ENCODE measurements around the gene CXCL6.
A peak's percentile ranks its signal among the peaks of the same experiment; 100 is the strongest.

CXCL6 gene

DNA sequence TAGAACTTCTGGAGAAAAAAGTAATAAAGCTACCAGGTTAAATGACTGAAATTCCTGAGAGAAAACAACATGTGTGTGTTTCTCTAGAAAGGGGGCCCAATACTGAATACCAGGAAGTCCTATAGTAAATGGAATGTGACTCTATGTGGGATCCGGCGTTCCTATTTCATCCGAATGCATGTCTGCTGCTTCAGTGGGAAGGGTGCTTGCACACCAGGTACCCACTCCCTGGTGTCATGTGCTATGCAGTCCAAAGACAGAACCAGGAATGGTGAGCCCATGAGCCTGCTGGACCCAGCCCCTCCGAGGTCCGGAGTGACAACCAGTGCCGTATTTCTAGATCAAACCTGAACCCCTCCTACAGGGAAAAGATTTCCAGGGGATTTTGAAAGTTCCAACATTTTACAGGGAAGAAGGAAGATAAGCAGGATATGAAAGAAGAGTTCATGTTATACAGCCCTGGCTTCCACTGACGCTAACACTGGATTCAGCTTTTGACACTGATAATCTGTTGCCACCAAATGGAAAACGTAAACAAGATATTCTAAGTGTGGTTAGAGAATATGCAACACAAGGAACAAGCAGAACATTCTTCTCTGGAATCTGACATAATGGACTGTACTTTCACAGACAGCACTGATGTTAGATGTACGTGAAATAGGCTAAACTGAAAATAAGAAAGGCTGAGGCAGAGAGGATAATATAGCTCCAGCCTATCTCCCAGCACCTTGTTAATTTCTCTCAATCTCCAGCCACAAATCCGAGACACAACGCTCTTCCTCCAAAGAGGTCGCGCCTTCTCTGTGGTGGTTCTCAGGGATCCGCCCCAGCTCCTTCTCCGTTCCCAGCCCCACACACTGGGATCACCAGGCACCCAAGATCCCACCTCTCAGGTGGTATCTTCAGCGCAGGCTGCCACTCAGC, 32.0 kb downstream of the CXCL6 start:
- DNase-seq (ENCODE audit: low read depth): no peak

DNA sequence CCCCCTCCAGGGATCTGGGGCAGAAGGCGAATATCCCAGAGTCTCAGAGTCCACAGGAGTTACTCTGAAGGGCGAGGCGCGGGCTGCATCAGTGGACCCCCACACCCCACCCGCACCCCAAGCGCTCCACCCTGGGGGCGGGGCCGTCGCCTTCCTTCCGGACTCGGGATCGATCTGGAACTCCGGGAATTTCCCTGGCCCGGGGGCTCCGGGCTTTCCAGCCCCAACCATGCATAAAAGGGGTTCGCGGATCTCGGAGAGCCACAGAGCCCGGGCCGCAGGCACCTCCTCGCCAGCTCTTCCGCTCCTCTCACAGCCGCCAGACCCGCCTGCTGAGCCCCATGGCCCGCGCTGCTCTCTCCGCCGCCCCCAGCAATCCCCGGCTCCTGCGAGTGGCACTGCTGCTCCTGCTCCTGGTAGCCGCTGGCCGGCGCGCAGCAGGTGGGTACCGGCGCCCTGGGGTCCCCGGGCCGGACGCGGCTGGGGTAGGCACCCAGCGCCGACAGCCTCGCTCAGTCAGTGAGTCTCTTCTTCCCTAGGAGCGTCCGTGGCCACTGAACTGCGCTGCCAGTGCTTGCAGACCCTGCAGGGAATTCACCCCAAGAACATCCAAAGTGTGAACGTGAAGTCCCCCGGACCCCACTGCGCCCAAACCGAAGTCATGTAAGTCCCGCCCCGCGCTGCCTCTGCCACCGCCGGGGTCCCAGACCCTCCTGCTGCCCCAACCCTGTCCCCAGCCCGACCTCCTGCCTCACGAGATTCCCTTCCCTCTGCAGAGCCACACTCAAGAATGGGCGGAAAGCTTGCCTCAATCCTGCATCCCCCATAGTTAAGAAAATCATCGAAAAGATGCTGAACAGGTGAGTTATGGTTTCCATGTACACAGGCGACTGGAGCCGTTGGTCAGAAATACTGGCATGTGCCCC, 32.9 kb downstream of the CXCL6 start, which contains the start of gene CXCL1:
Gene CXCL1 (plus strand): TSS at position 264 of the 926 bp plus-strand sequence. CDS start 78 bp downstream, at position 342.
- no peak for DNase-seq (ENCODE audit: low read depth)

DNA sequence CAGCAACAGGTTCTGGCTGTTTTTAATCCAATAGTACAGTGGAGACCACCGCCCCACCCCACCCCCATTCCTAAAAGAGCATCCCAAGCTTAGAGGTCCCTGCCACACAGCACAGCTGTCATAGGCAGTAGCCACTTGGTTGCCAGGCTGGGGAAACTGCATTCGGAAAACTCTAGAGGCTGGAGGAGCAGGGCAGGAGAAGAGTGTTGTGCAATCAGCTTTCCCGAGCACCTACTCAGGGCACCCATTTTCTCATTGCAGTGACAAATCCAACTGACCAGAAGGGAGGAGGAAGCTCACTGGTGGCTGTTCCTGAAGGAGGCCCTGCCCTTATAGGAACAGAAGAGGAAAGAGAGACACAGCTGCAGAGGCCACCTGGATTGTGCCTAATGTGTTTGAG, 33.8 kb downstream of the CXCL6 start:
- DNase-seq (ENCODE audit: low read depth): no peak

DNA sequence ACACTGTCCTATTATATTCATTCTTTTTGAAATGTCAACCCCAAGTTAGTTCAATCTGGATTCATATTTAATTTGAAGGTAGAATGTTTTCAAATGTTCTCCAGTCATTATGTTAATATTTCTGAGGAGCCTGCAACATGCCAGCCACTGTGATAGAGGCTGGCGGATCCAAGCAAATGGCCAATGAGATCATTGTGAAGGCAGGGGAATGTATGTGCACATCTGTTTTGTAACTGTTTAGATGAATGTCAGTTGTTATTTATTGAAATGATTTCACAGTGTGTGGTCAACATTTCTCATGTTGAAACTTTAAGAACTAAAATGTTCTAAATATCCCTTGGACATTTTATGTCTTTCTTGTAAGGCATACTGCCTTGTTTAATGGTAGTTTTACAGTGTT, 34.3 kb downstream of the CXCL6 start:
- no peak for DNase-seq (ENCODE audit: low read depth)

DNA sequence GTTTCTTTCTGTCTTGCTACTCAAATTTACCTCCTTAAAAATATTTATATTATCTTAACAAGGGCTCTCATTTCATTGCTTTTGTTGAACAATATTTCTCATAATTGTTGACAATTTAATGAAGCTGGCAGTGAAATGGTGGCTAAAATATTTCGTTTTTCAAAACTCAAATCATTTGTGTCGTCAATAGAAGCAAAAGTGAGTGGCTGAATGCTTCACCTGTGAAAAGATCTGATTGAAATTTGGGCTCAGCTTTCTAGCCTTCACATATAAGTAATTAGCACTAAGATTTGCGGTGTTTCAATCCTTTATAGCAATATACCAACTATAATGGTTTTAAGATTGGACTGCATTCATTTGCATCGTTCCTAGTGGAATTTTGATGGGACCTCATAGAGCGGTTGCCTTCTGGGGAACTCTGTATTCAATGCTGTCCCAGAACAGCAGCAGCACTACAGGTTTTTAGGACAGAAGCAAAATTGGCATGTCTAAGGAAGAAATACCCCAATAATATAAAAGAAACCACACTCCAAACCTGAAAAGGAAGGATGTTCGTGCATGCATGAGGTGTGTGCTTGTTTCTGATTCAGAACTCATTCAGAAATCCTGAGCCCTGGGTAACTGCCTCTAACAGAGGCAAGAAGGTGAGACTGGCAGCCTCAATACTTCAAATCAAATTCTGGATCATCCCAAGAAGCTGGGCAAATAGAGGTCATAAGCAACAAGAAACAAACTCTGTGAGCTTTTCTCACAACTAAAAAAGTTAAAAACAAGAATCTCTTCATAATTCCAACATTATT, 35.2 kb downstream of the CXCL6 start:
- DNase-seq (ENCODE audit: low read depth): no peak

DNA sequence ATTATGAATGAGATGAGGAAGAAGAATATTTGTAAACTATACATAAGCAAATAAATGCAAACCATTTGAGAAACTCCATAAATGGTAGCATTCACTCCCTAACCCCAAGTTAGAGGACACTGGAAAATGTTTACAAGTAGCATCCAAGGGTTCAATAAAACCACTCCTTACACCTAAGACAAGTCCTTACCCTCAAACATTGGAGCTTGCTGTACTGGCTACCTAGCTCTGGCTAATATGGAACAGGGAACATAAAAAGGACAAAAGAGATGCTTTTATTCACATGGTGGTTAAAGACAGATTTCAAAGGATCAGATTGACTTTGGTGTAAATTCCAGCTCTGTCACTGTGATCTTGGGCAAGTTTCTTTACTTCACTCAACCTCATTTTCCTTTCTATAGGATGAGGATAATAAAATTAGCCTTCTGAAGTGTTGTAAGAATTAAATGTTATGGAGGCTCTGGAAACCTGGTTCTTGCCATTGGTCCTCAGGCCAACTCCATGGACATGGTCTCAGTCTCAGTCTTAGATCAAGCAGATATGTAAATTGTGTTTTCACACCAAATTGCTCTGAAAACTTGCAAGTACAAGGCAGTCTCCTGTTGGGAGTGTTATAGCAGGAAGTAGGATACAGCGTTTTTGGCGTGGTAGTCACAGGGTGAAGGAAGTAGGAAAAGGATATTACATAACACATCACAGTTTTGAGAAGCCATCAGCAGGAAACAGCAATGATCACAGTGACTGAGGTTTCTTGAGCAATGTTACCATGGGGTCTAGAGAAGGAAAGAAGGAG, 36.0 kb downstream of the CXCL6 start:
- DNase-seq (ENCODE audit: low read depth): no peak

DNA sequence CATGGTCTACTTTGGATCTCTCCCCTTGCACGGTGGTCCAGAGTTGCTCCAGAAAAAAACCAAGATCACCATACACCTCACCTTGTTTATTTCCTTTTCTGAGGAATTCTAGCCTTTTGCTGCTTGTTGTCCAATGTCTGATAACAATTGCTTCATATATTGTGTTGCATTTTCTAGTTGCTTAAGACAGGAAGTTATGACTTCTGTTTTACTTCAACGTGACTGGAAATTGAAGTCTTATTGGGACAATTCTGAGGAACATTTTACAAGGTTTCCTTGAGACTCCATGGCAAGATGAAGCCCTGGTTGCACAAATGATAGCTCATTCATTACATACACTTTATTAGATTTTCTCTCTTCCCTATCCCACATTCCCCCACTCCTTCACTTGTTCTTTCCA, 37.9 kb downstream of the CXCL6 start:
- DNase-seq (ENCODE audit: low read depth): no peak

DNA sequence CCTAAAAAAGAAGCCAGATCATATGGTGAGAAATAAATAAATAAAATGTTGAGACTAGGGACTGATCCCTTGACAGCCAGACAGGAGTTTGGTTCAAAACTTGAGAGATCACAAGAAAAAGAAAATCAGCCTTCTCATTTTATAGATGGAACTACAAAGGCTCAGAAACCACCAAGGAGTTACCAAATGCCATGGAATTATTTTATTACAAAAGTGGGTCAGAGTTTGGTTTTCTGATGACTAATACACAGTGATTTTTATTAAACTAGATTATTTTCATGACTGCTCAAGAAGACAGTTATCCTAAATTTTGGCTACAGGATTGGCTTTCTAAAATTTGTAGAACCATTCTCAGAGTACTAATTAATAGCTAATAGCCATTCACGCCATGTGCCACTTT, 38.9 kb downstream of the CXCL6 start:
- no peak for DNase-seq (ENCODE audit: low read depth)

DNA sequence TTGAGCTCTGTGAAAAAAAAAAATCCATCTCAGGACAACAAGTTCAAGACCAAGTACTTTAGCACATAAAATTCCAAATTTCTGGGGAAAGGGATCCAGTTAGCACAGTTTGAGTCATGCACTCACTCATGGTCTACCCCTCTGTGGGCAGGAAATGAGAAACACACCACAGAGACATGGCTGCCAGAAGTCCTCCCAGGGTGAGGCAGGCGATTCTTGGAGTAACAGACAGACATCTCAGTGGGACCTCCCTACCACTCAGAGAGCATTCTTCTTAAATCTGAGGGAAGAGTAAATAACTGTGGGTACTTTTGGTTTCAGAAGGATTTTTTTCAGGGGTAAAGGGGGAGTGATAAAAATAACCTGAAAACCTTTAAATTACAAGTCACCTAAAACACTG, 46.8 kb downstream of the CXCL6 start:
- DNase-seq (ENCODE audit: low read depth): peak; percentile 67

DNA sequence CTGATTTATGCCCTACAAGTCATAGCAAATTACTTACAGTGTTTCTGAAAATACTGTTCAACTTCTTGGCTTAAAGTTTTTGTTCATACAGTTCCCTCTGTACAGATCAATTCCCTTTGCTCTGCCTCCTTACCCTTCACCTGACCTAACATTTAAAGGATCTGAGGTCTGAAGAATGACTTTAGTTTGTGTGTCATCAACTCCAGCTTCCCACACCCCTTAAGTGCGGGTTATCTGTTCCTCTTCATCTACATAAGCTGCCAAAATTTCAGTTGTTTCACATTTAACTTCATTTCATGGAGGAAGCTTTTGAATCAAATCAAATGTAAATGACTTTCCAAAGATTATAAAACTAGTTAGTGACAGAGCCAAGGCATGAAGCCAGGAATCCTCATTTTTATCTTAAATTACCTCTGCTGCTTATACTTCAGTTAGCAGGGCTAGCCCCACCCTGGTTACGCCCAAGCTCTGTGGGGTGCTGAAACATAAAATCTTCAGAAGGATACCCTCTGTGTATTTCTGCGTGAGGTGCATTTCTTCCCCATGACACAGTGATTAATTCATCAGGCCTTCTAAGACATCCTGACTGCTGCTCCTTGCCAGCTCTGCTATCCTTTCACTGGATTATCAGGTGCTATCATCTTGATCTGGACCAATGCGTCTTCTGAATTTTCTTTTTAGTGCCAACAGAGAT, 49.2 kb downstream of the CXCL6 start:
- no peak for DNase-seq (ENCODE audit: low read depth)

All from stromal cell of bone marrow (primary cell).